GM12878 (cell line): Measurements from ENCODE around the gene ZNF710. TPM values are rescaled to one million over a fixed set of nuclear protein-coding genes. Genes with fewer than 3 reads are reported as not detected.
A peak's percentile ranks its signal among the peaks of the same experiment; 100 is the strongest.

Experiments
- BCL11A ChIP-seq: IDR thresholded peaks from 2 replicates; pipeline ENCODE4 v1.6.1; 2011; ENCODE audit warnings: low read depth, low read length
- BHLHE40 ChIP-seq, 2 experiments: fragments of 450-650 bp in 1 of 2; IDR thresholded peaks; 2 replicates each; pipeline ENCODE4 v1.6.1; 2011 to 2017; ENCODE audit warnings: low read depth in 2 of 2, borderline replicate concordance in 1 of 2, improper control_type of control experiment in 1 of 2, low read length in 1 of 2, mild to moderate bottlenecking in 1 of 2
- CHD2 ChIP-seq: IDR thresholded peaks from 2 replicates; pipeline ENCODE4 v1.6.1; 2011; ENCODE audit warnings: low read depth, low read length, improper control_type of control experiment, borderline replicate concordance
- DPF2 ChIP-seq: fragments of 450-650 bp; IDR thresholded peaks from 2 replicates; pipeline ENCODE4 v1.6.1; 2017; ENCODE audit warnings: mild to moderate bottlenecking
- EZH2 ChIP-seq: IDR thresholded peaks from 2 replicates; pipeline ENCODE4 v1.6.1; 2012; ENCODE audit warnings: low read depth, mild to moderate bottlenecking, control low read depth, inconsistent platforms, low read length, borderline replicate concordance; ENCODE audit not compliant: control insufficient read depth
- HCFC1 ChIP-seq: fragments of 150-350 bp; IDR thresholded peaks from 2 replicates; pipeline ENCODE4 v1.6.1; 2014; ENCODE audit warnings: low read length
- HDAC6 ChIP-seq: fragments of 200-600 bp; sonication (generic); IDR thresholded peaks from one replicate; pipeline ENCODE4 v1.8.0; 2017; ENCODE audit warnings: antibody characterized with exemption; ENCODE audit not compliant: unreplicated experiment
- IKZF1 ChIP-seq: fragments of 450-650 bp; conservative IDR thresholded peaks from 2 replicates; pipeline ENCODE4 v1.6.1; 2017; ENCODE audit warnings: antibody characterized with exemption, mild to moderate bottlenecking
- IKZF2 ChIP-seq, 2 experiments: fragments of 450-650 bp; IDR thresholded peaks; 2 replicates each; pipeline ENCODE4 v1.6.1; 2017; ENCODE audit warnings: mild to moderate bottlenecking in 2 of 2, moderate library complexity in 2 of 2
- IRF5 ChIP-seq: fragments of 450-650 bp; IDR thresholded peaks from 2 replicates; pipeline ENCODE4 v1.6.1; 2017; ENCODE audit warnings: borderline replicate concordance
- MEF2B ChIP-seq: fragments of 450-650 bp; IDR thresholded peaks from 2 replicates; pipeline ENCODE4 v1.6.1; 2018; ENCODE audit warnings: mild to moderate bottlenecking, moderate library complexity; ENCODE audit not compliant: partially characterized antibody, poor library complexity, severe bottlenecking
- MTA2 ChIP-seq: fragments of 450-650 bp; IDR thresholded peaks from 2 replicates; pipeline ENCODE4 v1.6.1; 2016; ENCODE audit warnings: low read depth, mild to moderate bottlenecking, moderate library complexity
- NBN ChIP-seq: fragments of 450-650 bp; IDR thresholded peaks from 2 replicates; pipeline ENCODE4 v1.6.1; 2016
- NFIC ChIP-seq: IDR thresholded peaks from 2 replicates; pipeline ENCODE4 v1.6.1; 2012; ENCODE audit warnings: low read depth, mild to moderate bottlenecking, inconsistent platforms, low read length, moderate library complexity
- NR2F1 ChIP-seq: fragments of 450-650 bp; conservative IDR thresholded peaks from 2 replicates; pipeline ENCODE4 v1.6.1; 2017; ENCODE audit warnings: mild to moderate bottlenecking
- NRF1 ChIP-seq: conservative IDR thresholded peaks from 2 replicates; pipeline ENCODE4 v1.6.1; 2011; ENCODE audit warnings: mild to moderate bottlenecking, low read depth, low read length, improper control_type of control experiment
- POU2F2 ChIP-seq: IDR thresholded peaks from 3 replicates; pipeline ENCODE4 v1.6.1; 2011; ENCODE audit warnings: low read depth, mild to moderate bottlenecking, low read length, borderline replicate concordance
- RAD21 ChIP-seq: IDR thresholded peaks from 2 replicates; pipeline ENCODE4 v1.6.1; 2011; ENCODE audit warnings: mild to moderate bottlenecking, low read depth, low read length, moderate library complexity; ENCODE audit not compliant: insufficient read depth
- RELB ChIP-seq: fragments of 450-650 bp; IDR thresholded peaks from 2 replicates; pipeline ENCODE4 v1.6.1; 2017; ENCODE audit warnings: low read depth, mild to moderate bottlenecking, moderate library complexity
- REST ChIP-seq: IDR thresholded peaks from 2 replicates; pipeline ENCODE4 v1.6.1; 2012; ENCODE audit warnings: mild to moderate bottlenecking, low read depth, low read length
- RUNX3 ChIP-seq: IDR thresholded peaks from 2 replicates; pipeline ENCODE4 v1.6.1; 2012; ENCODE audit warnings: low read length, inconsistent platforms
- SMARCA5 ChIP-seq: fragments of 450-650 bp; IDR thresholded peaks from 2 replicates; pipeline ENCODE4 v1.6.1; 2017; ENCODE audit warnings: mild to moderate bottlenecking
- SMC3 ChIP-seq: IDR thresholded peaks from 2 replicates; pipeline ENCODE4 v1.6.1; 2011; ENCODE audit warnings: low read length, improper control_type of control experiment, borderline replicate concordance
- SRF ChIP-seq, 2 experiments: IDR thresholded peaks; 2 replicates each; pipeline ENCODE4 v1.6.1; 2011; ENCODE audit warnings: low read depth in 2 of 2, low read length in 2 of 2, mild to moderate bottlenecking in 1 of 2, moderate library complexity in 1 of 2
- SUZ12 ChIP-seq: fragments of 200-600 bp; sonication (generic); IDR thresholded peaks from one replicate; pipeline ENCODE4 v1.6.1; 2018; ENCODE audit warnings: antibody characterized with exemption, mild to moderate bottlenecking; ENCODE audit not compliant: unreplicated experiment
- TCF12 ChIP-seq: IDR thresholded peaks from 2 replicates; pipeline ENCODE4 v1.6.1; 2011; ENCODE audit warnings: low read depth, mild to moderate bottlenecking, low read length
- TCF3 ChIP-seq: IDR thresholded peaks from 2 replicates; pipeline ENCODE4 v1.6.1; 2012; ENCODE audit warnings: low read depth, mild to moderate bottlenecking, low read length, borderline replicate concordance; ENCODE audit not compliant: insufficient read depth
- polyA plus RNA-seq, 11 experiments: library from polyadenylated mRNA; depleted of rRNA in 4 of 11; unstranded in 6 of 11; stranded (reverse) in 5 of 11; fragments of >200 nt; fragmentation: Nextera tagmentation in 4 of 11; fragmentation: Illumina TruSeq in 1 of 11; extraction: Ambion mirVana in 4 of 11; extraction: Trizol in 1 of 11; gene quantifications; 1 replicate in 1 of 11; 2 replicates in 10 of 11; pipeline versions ENCODE4 v1.2.1 to v1.2.3, GENCODE V29; 2011 to 2016; ENCODE audit warnings: inconsistent platforms in 2 of 11, missing spikeins in 2 of 11, low read depth in 1 of 11
- total RNA-seq, 4 experiments: library from RNA; depleted of rRNA in 3 of 4; stranded (reverse); fragments of >200 nt in 3 of 4; fragmentation: Illumina TruSeq in 1 of 4; extraction: Trizol in 1 of 4; gene quantifications; 2 replicates each; pipeline versions ENCODE4 v1.2.1 to v1.2.3, GENCODE V29; 2013 to 2021

ZNF710 gene
- total and polyA plus RNA-seq, 10 of the 15 experiments (the other 5 are each of a cell fraction or from before 2014, with no cell fraction given): 1.4 to 43.5 (median 9.8) TPM

GRCh38 chr15:90095521-90095959 lies 94.4 kb downstream of the ZNF710 start (continued):
- TF ChIP-seq NR2F1 (peak; percentile 96), IKZF2 (IDR thresholded peaks at IDR 0.05) (peak; percentile 60 to 69; a peak in 3 of 4 replicates), NRF1 (no peak), RELB (peak; percentile 37; the same call in 1 of the 2 replicates), BCL11A (peak; percentile 49; the same call in 1 of the 2 replicates), RUNX3 (peak; percentile 64; the same call in 1 of the 2 replicates), MTA2 (peak; percentile 70), IKZF1 (peak; percentile 82), BHLHE40 (IDR thresholded peaks at IDR 0.05; ENCODE audit: borderline replicate concordance in 1 of 2, low read depth in 2 of 2, low read length in 1 of 2) (peak in 1 of 2 experiments; percentile 75; a peak in 2 of 4 replicates), IRF5 (no peak), SMC3 (no peak), NFIC (no peak), TCF3 (no peak), NBN (0 out of 2 replicates have a peak, but pooled peaks have one; percentile 29), RAD21 (no peak), SMARCA5 (0 out of 2 replicates have a peak, but pooled peaks have one; percentile 53), DPF2 (peak; percentile 74), MEF2B (peak; percentile 58), CHD2 (no peak), HCFC1 (no peak), REST (no peak), EZH2 (no peak), TCF12 (0 out of 2 replicates have a peak, but pooled peaks have one; percentile 41), SUZ12 (no peak), POU2F2 (no peak), HDAC6 (no peak), SRF (IDR thresholded peaks at IDR 0.05; ENCODE audit: low read depth in 2 of 2, low read length in 2 of 2) (peak in 1 of 2 experiments; percentile 58; a peak in 2 of 4 replicates)
